ENCODE results near the gene HDAC4.

Gene HDAC4

GRCh38 chr2:239004274-239005015, 396.4 kb downstream of the HDAC4 start:
- no peak for TF ChIP-seq CTCF (IDR thresholded peaks at IDR 0.05)
- Histone ChIP-seq H3K9me3 (no peaks in the 10 kb centered on the region), H3K4me1 (ENCODE audit: control insufficient read depth in 1 of 2, insufficient read depth in 1 of 2, low read depth in 1 of 2, low read length in 1 of 2) (no peaks in the 10 kb centered on the region), H3K27ac (no peak overlapping the region), H3K4me3 (ENCODE audit: low read depth in 1 of 2, low read length in 1 of 2) (no peak overlapping the region), H3K36me3 (no peaks in the 10 kb centered on the region), H3K27me3 (peaks cover 10% of the 10 kb centered on the region)

GRCh38 chr2:239003624-239004273, 397.1 kb downstream of the HDAC4 start:
- Histone ChIP-seq H3K27me3 (peaks cover 8% of the 10 kb centered on the region), H3K4me3 (ENCODE audit: low read depth in 1 of 2, low read length in 1 of 2) (no peak overlapping the region), H3K9me3 (no peaks in the 10 kb centered on the region), H3K27ac (no peak overlapping the region), H3K36me3 (no peaks in the 10 kb centered on the region), H3K4me1 (ENCODE audit: control insufficient read depth in 1 of 2, insufficient read depth in 1 of 2, low read depth in 1 of 2, low read length in 1 of 2) (no peaks in the 10 kb centered on the region)
- TF ChIP-seq CTCF (IDR thresholded peaks at IDR 0.05): no peak

GRCh38 chr2:239002954-239003623, 397.7 kb downstream of the HDAC4 start:
- no peak overlapping the region for H3K27ac ChIP-seq
- H3K36me3 ChIP-seq: no peaks in the 10 kb centered on the region
- H3K4me1 ChIP-seq (ENCODE audit: control insufficient read depth in 1 of 2, insufficient read depth in 1 of 2, low read depth in 1 of 2, low read length in 1 of 2): no peaks in the 10 kb centered on the region
- TF ChIP-seq CTCF (IDR thresholded peaks at IDR 0.05): no peak
- H3K4me3 ChIP-seq (ENCODE audit: low read depth in 1 of 2, low read length in 1 of 2): no peak overlapping the region
- no peaks in the 10 kb centered on the region for H3K9me3 ChIP-seq
- peaks cover 8% of the 10 kb centered on the region for H3K27me3 ChIP-seq

GRCh38 chr2:239002591-239002953, 398.2 kb downstream of the HDAC4 start:
- Histone ChIP-seq H3K4me1 (ENCODE audit: control insufficient read depth in 1 of 2, insufficient read depth in 1 of 2, low read depth in 1 of 2, low read length in 1 of 2) (no peaks in the 10 kb centered on the region), H3K27me3 (peaks cover 8% of the 10 kb centered on the region), H3K27ac (no peak overlapping the region), H3K36me3 (no peaks in the 10 kb centered on the region), H3K4me3 (ENCODE audit: low read depth in 1 of 2, low read length in 1 of 2) (no peak overlapping the region), H3K9me3 (no peaks in the 10 kb centered on the region)
- TF ChIP-seq CTCF (IDR thresholded peaks at IDR 0.05): no peak

- H3K27me3 ChIP-seq: peaks cover 2% of the 10 kb centered on the region
- no peaks in the 10 kb centered on the region for H3K9me3 ChIP-seq
- H3K4me3 ChIP-seq (ENCODE audit: low read depth in 1 of 2, low read length in 1 of 2): no peak overlapping the region
- no peak for TF ChIP-seq CTCF (IDR thresholded peaks at IDR 0.05)
- no peaks in the 10 kb centered on the region for H3K36me3 ChIP-seq
- H3K27ac ChIP-seq: no peak overlapping the region
- no peaks in the 10 kb centered on the region for H3K4me1 ChIP-seq (ENCODE audit: control insufficient read depth in 1 of 2, insufficient read depth in 1 of 2, low read depth in 1 of 2, low read length in 1 of 2)
Observed at GRCh38 chr2:239001794-239002193, 399.0 kb downstream of the HDAC4 start.
